ENCODE measurements around the gene DLAT. TPM values are rescaled to one million over a fixed set of nuclear protein-coding genes. Genes with fewer than 3 reads are reported as not detected.

The DLAT gene
- total RNA-seq, 1 experiment from 2014 or later: 37.2 TPM

Small RNA genes within 50 kb of the gene (small RNA-seq; reads per million reads assigned to genes)
- not detected for gene AP000907.3
- not detected for gene RNU6-893P

Other genes starting within 250 kb of the DLAT start
- 16.5 and 23.9 TPM in 2 replicates for gene ALG9, start 153.8 kb upstream of the DLAT start, total RNA-seq (2014; rRNA removed; shearing (Covaris generic))
- 1.8 and 3.1 TPM in 2 replicates for gene FDXACB1, start 146.2 kb upstream of the DLAT start, total RNA-seq (2014; rRNA removed; shearing (Covaris generic))
- 8.8 and 11.9 TPM in 2 replicates for gene CFAP68, start 145.9 kb upstream of the DLAT start, total RNA-seq (2014; rRNA removed; shearing (Covaris generic))
- not detected in 2 replicates for gene CRYAB, start 113.6 kb upstream of the DLAT start, total RNA-seq (2014; rRNA removed; shearing (Covaris generic))
- gene HSPB2, start 112.7 kb upstream of the DLAT start, total RNA-seq (2014; rRNA removed; shearing (Covaris generic)): not detected in 2 replicates
- gene C11orf52, start 106.5 kb upstream of the DLAT start, total RNA-seq (2014; rRNA removed; shearing (Covaris generic)): 4.3 and 6.3 TPM in 2 replicates
- gene DIXDC1, start 88.1 kb upstream of the DLAT start, total RNA-seq (2014; rRNA removed; shearing (Covaris generic)): 2.0 and 2.6 TPM in 2 replicates
- 0.52 and 0.97 TPM in 2 replicates for gene PIH1D2, start 48.6 kb downstream of the DLAT start, total RNA-seq (2014; rRNA removed; shearing (Covaris generic))
- gene NKAPD1, start 48.9 kb downstream of the DLAT start, total RNA-seq (2014; rRNA removed; shearing (Covaris generic)): 11.0 and 13.4 TPM in 2 replicates
- gene TIMM8B, start 61.3 kb downstream of the DLAT start, total RNA-seq (2014; rRNA removed; shearing (Covaris generic)): 212 and 216 TPM in 2 replicates
- 144 and 195 TPM in 2 replicates for gene SDHD, start 61.5 kb downstream of the DLAT start, total RNA-seq (2014; rRNA removed; shearing (Covaris generic))
- gene IL18, start 138.7 kb downstream of the DLAT start, total RNA-seq (2014; rRNA removed; shearing (Covaris generic)): 1.8 TPM in 2 replicates
- gene TEX12, start 142.0 kb downstream of the DLAT start, total RNA-seq (2014; rRNA removed; shearing (Covaris generic)): not detected in 2 replicates
- 0.84 and 3.8 TPM in 2 replicates for gene BCO2, start 150.1 kb downstream of the DLAT start, total RNA-seq (2014; rRNA removed; shearing (Covaris generic))
- gene PTS, start 201.0 kb downstream of the DLAT start, total RNA-seq (2014; rRNA removed; shearing (Covaris generic)): 28.3 and 44.7 TPM in 2 replicates
- not detected in 2 replicates for gene PLET1, start 235.5 kb downstream of the DLAT start, total RNA-seq (2014; rRNA removed; shearing (Covaris generic))

Measured in HT-29 (cell line).